Keratinocyte (primary cell): ENCODE measurements around the gene HNRNPM.

Experiments used
- CTCF ChIP-seq, 3 experiments: IDR thresholded peaks in 1 of 3; conservative IDR thresholded peaks in 1 of 3; optimal IDR thresholded peaks in 1 of 3; 2 replicates in 2 of 3; 3 replicates in 1 of 3; pipeline versions ENCODE3 to v1.5.1; 2011; ENCODE audit warnings: low read length in 3 of 3, mild to moderate bottlenecking in 3 of 3, moderate library complexity in 2 of 3, control low read depth in 1 of 3, inconsistent platforms in 1 of 3; ENCODE audit not compliant: insufficient read depth in 2 of 3; ENCODE audit errors: extremely low read depth in 1 of 3
- EZH2 ChIP-seq: IDR thresholded peaks from one replicate; pipeline ENCODE4 v1.6.1; 2012; ENCODE audit warnings: inconsistent platforms, mild to moderate bottlenecking, low read length, moderate library complexity

GRCh38 chr19:8451885-8452284 lies 7.1 kb downstream of the HNRNPM start:
- TF ChIP-seq EZH2 (no peak), CTCF (optimal IDR thresholded peaks at IDR 0.05 in 1 of 3, IDR thresholded peaks at IDR 0.05 in 1 of 3, conservative IDR thresholded peaks at IDR 0.05 in 1 of 3; ENCODE audit: extremely low read depth in 1 of 3, insufficient read depth in 2 of 3, low read length in 3 of 3) (no peak)
